ENCODE measurements around the gene PRDM15. TPM values are rescaled to one million over a fixed set of nuclear protein-coding genes. Genes with fewer than 3 reads are reported as not detected.

Gene PRDM15
- total RNA-seq, 1 experiment from 2014 or later, result 9.9 TPM

DNA sequence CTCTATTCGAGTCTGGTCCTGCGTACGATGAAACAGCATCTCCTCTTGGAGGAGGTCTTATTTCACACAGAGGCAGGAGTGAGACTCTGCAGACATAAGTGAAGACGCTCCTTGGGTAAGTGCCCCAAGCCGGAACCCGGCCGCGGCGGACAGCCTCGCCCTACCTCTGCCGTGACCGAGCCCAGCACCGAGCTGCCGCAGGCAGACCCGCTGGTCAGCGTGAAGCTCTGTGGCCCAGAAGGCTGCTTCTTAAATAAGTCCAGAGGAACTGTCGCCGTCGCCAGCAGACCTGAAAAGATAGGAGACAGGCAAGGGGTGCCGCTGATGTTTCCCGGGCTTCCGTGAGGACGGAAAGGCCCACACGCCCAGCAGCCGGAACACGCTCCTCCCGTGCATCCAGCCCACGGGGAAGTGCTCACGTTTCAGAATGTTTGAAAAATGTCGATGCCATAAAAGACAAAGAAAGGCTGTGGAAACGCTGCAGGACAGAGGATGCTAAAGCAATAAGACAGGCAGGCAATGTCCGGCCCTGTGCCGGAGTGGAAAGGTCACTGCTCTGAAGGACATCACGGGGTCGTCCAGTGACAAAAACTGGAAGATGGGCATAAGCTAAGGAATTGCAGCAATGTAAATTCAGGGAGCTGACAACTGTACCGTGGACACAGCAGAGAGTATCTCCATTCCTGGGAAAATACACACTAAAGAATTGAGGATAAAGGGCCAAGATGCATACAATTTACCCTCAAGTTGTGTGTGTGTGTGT lies 28.5 kb upstream of the PRDM15 start:
- H2BK120ac ChIP-seq (ENCODE audit: low read depth, low read length, poor library complexity, severe bottlenecking), result no peak overlapping the region
- no peak for DNase-seq
- H4K91ac ChIP-seq (ENCODE audit: insufficient read length, low read depth, low read length), result no peak overlapping the region
- no peak overlapping the region for H3K23ac ChIP-seq (ENCODE audit: insufficient read length, low read depth, low read length)
- no peak overlapping the region for H3K4ac ChIP-seq (ENCODE audit: low read depth, low read length)
- H3K4me3 Mint-ChIP-seq, result no peak overlapping the region
- H3K9me3 ChIP-seq (ENCODE audit: control insufficient read depth, low read depth, low read length), result no peaks in the 10 kb centered on the region
- TF ChIP-seq, protein P1, sequence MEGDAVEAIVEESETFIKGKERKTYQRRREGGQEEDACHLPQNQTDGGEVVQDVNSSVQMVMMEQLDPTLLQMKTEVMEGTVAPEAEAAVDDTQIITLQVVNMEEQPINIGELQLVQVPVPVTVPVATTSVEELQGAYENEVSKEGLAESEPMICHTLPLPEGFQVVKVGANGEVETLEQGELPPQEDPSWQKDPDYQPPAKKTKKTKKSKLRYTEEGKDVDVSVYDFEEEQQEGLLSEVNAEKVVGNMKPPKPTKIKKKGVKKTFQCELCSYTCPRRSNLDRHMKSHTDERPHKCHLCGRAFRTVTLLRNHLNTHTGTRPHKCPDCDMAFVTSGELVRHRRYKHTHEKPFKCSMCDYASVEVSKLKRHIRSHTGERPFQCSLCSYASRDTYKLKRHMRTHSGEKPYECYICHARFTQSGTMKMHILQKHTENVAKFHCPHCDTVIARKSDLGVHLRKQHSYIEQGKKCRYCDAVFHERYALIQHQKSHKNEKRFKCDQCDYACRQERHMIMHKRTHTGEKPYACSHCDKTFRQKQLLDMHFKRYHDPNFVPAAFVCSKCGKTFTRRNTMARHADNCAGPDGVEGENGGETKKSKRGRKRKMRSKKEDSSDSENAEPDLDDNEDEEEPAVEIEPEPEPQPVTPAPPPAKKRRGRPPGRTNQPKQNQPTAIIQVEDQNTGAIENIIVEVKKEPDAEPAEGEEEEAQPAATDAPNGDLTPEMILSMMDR (conservative IDR thresholded peaks at IDR 0.05), result no peak
- no peak overlapping the region for H3T11ph ChIP-seq (ENCODE audit: low read length)
- no peak overlapping the region for H2AFZ ChIP-seq (ENCODE audit: low read length)
- H3K56ac ChIP-seq (ENCODE audit: insufficient read length, low read depth, low read length), result no peak overlapping the region
- no peak overlapping the region for H2BK5ac ChIP-seq (ENCODE audit: insufficient read length, low read length)
- H3K27ac ChIP-seq (ENCODE audit: insufficient read length, low read depth, low read length), result no peak overlapping the region
- H3K23me2 ChIP-seq (ENCODE audit: insufficient read length, low read depth, low read length, poor library complexity, severe bottlenecking), result no peaks in the 10 kb centered on the region
- H3K36me3 Mint-ChIP-seq (ENCODE audit: insufficient read depth in 1 of 3, low read depth in 3 of 3), result peaks cover 1 to 11% (median 6%) of the 10 kb centered on the region in 3 experiments; a peak in 5 of 7 replicates
- H3K27me3 ChIP-seq (ENCODE audit: insufficient read depth, low read length), result no peaks in the 10 kb centered on the region
- no peak overlapping the region for H2BK20ac ChIP-seq (ENCODE audit: low read depth, low read length, poor library complexity, severe bottlenecking)
- no peak overlapping the region for H3K18ac ChIP-seq (ENCODE audit: insufficient read length, low read depth, low read length)
- H3K79me2 ChIP-seq (ENCODE audit: insufficient read depth, low read length), result no peaks in the 10 kb centered on the region
- no peaks in the 10 kb centered on the region for H3K79me1 ChIP-seq (ENCODE audit: insufficient read depth, low read depth, low read length, poor library complexity, severe bottlenecking)
- peaks cover 0 to 6% of the 10 kb centered on the region in 2 experiments; a peak in 1 of 4 replicates for H3K4me1 Mint-ChIP-seq
- no peak overlapping the region for H3K4me2 ChIP-seq (ENCODE audit: insufficient read depth, insufficient read length, low read length)
- no peak overlapping the region for H4K8ac ChIP-seq (replicated peaks; ENCODE audit: insufficient read length, low read depth, low read length)
- H3K4me1 ChIP-seq (ENCODE audit: insufficient read depth, low read length), result no peaks in the 10 kb centered on the region
- no peaks in the 10 kb centered on the region for H3K27me3 Mint-ChIP-seq (ENCODE audit: low read depth)
- H4K20me1 ChIP-seq (ENCODE audit: control insufficient read depth, insufficient read depth, insufficient read length), result no peaks in the 10 kb centered on the region
- H3K14ac ChIP-seq (ENCODE audit: insufficient read depth, low read length), result no peak overlapping the region
- no peaks in the 10 kb centered on the region for H3K9me3 Mint-ChIP-seq
- H2BK12ac ChIP-seq (ENCODE audit: insufficient read length, low read depth, low read length), result no peak overlapping the region
- no peak overlapping the region for H2BK15ac ChIP-seq (ENCODE audit: low read depth, low read length)
- H4K5ac ChIP-seq (ENCODE audit: insufficient read length, low read depth, low read length), result no peak overlapping the region
- WGBS (ENCODE audit: extremely low coverage, insufficient read length, low lambda C conversion rate), result no CpG with 5 or more reads among the region's 36 CpGs
- no peak overlapping the region for H2AK5ac ChIP-seq (ENCODE audit: insufficient read length, low read length)
- no peak overlapping the region for H3K9ac ChIP-seq (ENCODE audit: extremely low read depth, insufficient read length, low read length)
- peak overlapping the region in 1 of 3 experiments; percentile 32; a peak in 1 of 7 replicates for H3K27ac Mint-ChIP-seq

Measured in H9 (cell line).